GM03348 (cell line): ENCODE results near the gene FBXO15.

Experiments used
- DNase-seq: peaks from one replicate; pipeline ENCODE4 v3.0.0; 2012; ENCODE audit warnings: low spot score

FBXO15 gene

GRCh38 chr18:74147779-74148542 is at the start of gene FBXO15, which contains the start of gene TIMM21:
Gene FBXO15 (minus strand): TSS chr18:74147834. CDS start chr18:74147785, 49 bp downstream.
Gene TIMM21 (plus strand): TSS chr18:74148523. CDS start chr18:74148809, 286 bp downstream.
- peak; percentile 96 for DNase-seq

GRCh38 chr18:74196220-74197119 is 48.8 kb upstream of the FBXO15 start:
- DNase-seq = peak; percentile 79

GRCh38 chr18:74194691-74195090 is 47.1 kb upstream of the FBXO15 start:
- DNase-seq = no peak

- DNase-seq = no peak
Observed at GRCh38 chr18:74191577-74191976, 43.9 kb upstream of the FBXO15 start.

- no peak for DNase-seq
Observed at GRCh38 chr18:74190086-74190485, 42.5 kb upstream of the FBXO15 start.

- no peak for DNase-seq
Observed at GRCh38 chr18:74186661-74187060, 39.0 kb upstream of the FBXO15 start.

GRCh38 chr18:74185860-74186259 is 38.2 kb upstream of the FBXO15 start:
- no peak for DNase-seq

GRCh38 chr18:74184875-74185274 is 37.2 kb upstream of the FBXO15 start:
- DNase-seq = no peak

GRCh38 chr18:74183130-74183529 is 35.5 kb upstream of the FBXO15 start:
- DNase-seq = no peak

- no peak for DNase-seq
Observed at GRCh38 chr18:74182335-74182734, 34.7 kb upstream of the FBXO15 start.

- no peak for DNase-seq
Observed at GRCh38 chr18:74179623-74180199, 32.1 kb upstream of the FBXO15 start.

- DNase-seq = no peak
Observed at GRCh38 chr18:74178884-74179283, 31.2 kb upstream of the FBXO15 start.

- DNase-seq = no peak
Observed at GRCh38 chr18:74175658-74176057, 28.0 kb upstream of the FBXO15 start.

- no peak for DNase-seq
Observed at GRCh38 chr18:74173434-74173750, 25.8 kb upstream of the FBXO15 start.

GRCh38 chr18:74172697-74173433 is 25.2 kb upstream of the FBXO15 start:
- no peak for DNase-seq

GRCh38 chr18:74171910-74172606 is 24.4 kb upstream of the FBXO15 start:
- no peak for DNase-seq

GRCh38 chr18:74166386-74166785 is 18.8 kb upstream of the FBXO15 start:
- no peak for DNase-seq

GRCh38 chr18:74163019-74163660 is 15.5 kb upstream of the FBXO15 start:
- DNase-seq = no peak

GRCh38 chr18:74155276-74155675 is 7.6 kb upstream of the FBXO15 start:
- DNase-seq = no peak

GRCh38 chr18:74154716-74155115 is 7.1 kb upstream of the FBXO15 start:
- no peak for DNase-seq

GRCh38 chr18:74153793-74154192 is 6.2 kb upstream of the FBXO15 start:
- no peak for DNase-seq
